Gastroesophageal sphincter (tissue), 4 donors: ENCODE data around the gene PFKL. TPM values are rescaled to one million over a fixed set of nuclear protein-coding genes. Genes with fewer than 3 reads are reported as not detected.

Experiments
- ATAC-seq: fragments of 150-250 bp; one replicate; pipeline ENCODE4 v1.9.1; 2016; ENCODE audit warnings: mild to moderate bottlenecking, moderate library complexity
- H3K27ac ChIP-seq, 4 donors: fragments of 200-600 bp; sonication (generic) in 3 of 4; 1 replicate in 3 of 4; 2 replicates in 1 of 4; pipeline ENCODE4 v1.5.1; 2016 to 2019
- H3K27me3 ChIP-seq: fragments of 200-600 bp; sonication (generic); one replicate; pipeline ENCODE4 v1.5.1; 2019
- H3K36me3 ChIP-seq, 2 donors: fragments of 200-600 bp; sonication (generic); one replicate each; pipeline ENCODE4 v1.5.1; 2019; ENCODE audit warnings: control low read depth in 1 of 2
- H3K4me1 ChIP-seq, 3 donors: fragments of 200-600 bp; sonication (generic); 1 replicate in 2 of 3; 2 replicates in 1 of 3; pipeline ENCODE4 v1.5.1; 2016 to 2019; ENCODE audit warnings: control low read depth in 2 of 3
- H3K4me3 ChIP-seq, 2 donors: fragments of 200-600 bp; sonication (generic); one replicate each; pipeline ENCODE4 v1.5.1; 2019; ENCODE audit warnings: mild to moderate bottlenecking in 1 of 2, moderate library complexity in 1 of 2
- H3K9me3 ChIP-seq, 3 donors: fragments of 200-600 bp; sonication (generic); one replicate each; pipeline ENCODE4 v1.5.1; 2017 to 2019; ENCODE audit warnings: control low read depth in 2 of 3
- EP300 ChIP-seq: sonication (generic); formaldehyde crosslinking; IDR thresholded peaks from one replicate; pipeline ENCODE4 v1.6.1; 2017; ENCODE audit warnings: antibody characterized with exemption, mild to moderate bottlenecking
- POLR2A ChIP-seq, 2 donors: fragments of 450-650 bp; IDR thresholded peaks; one replicate each; pipeline ENCODE4 v1.6.1; 2017; ENCODE audit warnings: antibody characterized with exemption in 2 of 2, mild to moderate bottlenecking in 2 of 2, moderate library complexity in 1 of 2
- POLR2AphosphoS5 ChIP-seq: sonication (generic); formaldehyde crosslinking; IDR thresholded peaks from one replicate; pipeline ENCODE4 v1.6.1; 2017; ENCODE audit warnings: antibody characterized with exemption
- WGBS, 2 donors: methylation state at CpG; one replicate each; pipeline ENCODE4 v1.1.5; 2018; ENCODE audit warnings: low coverage in 1 of 2; 5-methylcytosine and 5-hydroxymethylcytosine counted together
- total RNA-seq, 4 donors: library from RNA; depleted of rRNA; stranded (reverse); fragments of >200 nt; gene quantifications; one replicate each; pipeline ENCODE4 v1.1.0, GENCODE V29; 2016
- TF ChIP-seq, protein P1 (sequence below), 4 experiments: fragments of 200-600 bp in 2 of 4; fragments of 450-650 bp in 2 of 4; sonication (generic) in 1 of 4; IDR thresholded peaks; one replicate each; pipeline ENCODE4 v1.5.1; 2017 to 2019; ENCODE audit warnings: antibody characterized with exemption in 4 of 4, mild to moderate bottlenecking in 2 of 4, moderate library complexity in 2 of 4

Gene PFKL
- total RNA-seq, 4 donors from 2014 or later: 57.7 to 103 (median 72.1) TPM

DNA sequence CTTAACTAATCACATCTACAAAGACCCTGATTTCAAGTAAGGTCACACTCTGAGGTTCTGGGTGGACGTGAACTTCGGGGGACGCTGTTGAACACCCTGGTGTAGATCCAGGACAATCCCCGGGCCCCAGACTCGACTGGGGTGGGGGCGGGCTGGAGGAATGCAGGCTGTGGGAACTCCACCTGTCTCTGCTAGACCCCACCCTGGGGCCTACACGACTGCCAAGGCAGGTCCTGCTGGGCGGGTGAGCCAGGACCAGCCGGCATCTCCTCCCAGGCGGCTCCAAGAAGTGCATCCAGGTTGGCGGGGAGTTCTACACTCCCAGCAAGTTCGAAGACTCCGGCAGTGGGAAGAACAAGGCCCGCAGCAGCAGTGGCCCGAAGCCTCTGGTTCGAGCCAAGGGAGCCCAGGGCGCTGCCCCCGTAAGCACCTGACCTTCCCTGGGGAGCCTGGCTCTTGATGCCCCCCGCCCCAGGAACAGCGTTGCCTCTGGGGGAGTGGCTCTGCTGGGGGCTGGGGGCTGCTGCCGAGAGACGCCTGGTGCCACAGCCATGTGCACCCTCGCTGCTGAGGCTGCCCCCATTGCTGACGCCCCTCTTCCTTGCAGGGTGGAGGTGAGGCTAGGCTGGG, 10.4 kb upstream of the PFKL start:
- no peaks in the 10 kb centered on the region for H3K36me3 ChIP-seq
- H3K4me3 ChIP-seq: no peak overlapping the region
- no peak for ATAC-seq
- TF ChIP-seq EP300: no peak
- TF ChIP-seq POLR2AphosphoS5: no peak
- no peak for TF ChIP-seq POLR2A (IDR thresholded peaks at IDR 0.05)
- TF ChIP-seq, protein P1, sequence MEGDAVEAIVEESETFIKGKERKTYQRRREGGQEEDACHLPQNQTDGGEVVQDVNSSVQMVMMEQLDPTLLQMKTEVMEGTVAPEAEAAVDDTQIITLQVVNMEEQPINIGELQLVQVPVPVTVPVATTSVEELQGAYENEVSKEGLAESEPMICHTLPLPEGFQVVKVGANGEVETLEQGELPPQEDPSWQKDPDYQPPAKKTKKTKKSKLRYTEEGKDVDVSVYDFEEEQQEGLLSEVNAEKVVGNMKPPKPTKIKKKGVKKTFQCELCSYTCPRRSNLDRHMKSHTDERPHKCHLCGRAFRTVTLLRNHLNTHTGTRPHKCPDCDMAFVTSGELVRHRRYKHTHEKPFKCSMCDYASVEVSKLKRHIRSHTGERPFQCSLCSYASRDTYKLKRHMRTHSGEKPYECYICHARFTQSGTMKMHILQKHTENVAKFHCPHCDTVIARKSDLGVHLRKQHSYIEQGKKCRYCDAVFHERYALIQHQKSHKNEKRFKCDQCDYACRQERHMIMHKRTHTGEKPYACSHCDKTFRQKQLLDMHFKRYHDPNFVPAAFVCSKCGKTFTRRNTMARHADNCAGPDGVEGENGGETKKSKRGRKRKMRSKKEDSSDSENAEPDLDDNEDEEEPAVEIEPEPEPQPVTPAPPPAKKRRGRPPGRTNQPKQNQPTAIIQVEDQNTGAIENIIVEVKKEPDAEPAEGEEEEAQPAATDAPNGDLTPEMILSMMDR (IDR thresholded peaks at IDR 0.05): no peak
- no peak overlapping the region for H3K27ac ChIP-seq
- H3K9me3 ChIP-seq: no peaks in the 10 kb centered on the region
- WGBS, 2 donors: no CpG with 5 or more reads among the region's 24 CpGs
- peaks cover 0 to 16% (median 3%) of the 10 kb centered on the region in 3 donors for H3K4me1 ChIP-seq
- H3K27me3 ChIP-seq: peaks cover 77% of the 10 kb centered on the region

DNA sequence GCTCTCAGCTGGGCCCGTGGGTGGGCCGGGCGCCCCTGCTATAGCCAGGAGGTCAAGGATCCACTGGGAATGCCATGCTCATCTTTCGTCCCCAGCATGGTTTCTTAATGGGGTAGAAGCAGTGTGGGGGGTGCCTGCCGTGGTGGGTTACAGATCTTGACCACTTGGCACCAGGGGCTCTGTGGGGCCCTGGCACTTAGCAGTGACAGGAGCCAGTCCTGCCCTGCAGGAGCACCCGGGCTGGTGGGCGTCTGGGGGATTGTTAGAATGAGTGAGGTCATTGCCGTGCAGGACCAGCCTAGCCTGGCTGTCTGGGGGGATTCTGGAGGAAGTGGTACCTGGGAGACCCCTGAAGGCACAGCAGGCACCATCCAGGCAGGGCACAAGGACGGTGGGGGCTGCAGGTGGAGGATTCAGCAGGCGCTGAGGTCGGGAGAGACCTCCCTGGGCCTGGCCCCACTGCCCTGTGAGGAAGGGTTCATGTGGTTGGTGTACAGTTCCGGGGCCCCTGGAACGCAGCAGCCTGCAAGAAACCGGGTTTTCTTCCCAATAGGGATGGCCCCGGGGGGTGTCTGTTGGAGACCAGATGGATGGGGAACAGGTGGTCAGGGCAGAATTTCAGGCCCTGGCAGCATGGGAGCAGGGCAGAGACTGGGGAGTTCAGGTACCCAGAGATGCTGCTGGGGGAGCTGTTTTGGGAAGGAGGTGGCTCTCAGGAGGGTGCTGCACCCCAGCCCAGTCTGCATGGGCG, 9.4 kb upstream of the PFKL start:
- TF ChIP-seq POLR2AphosphoS5: no peak
- Histone ChIP-seq H3K36me3 (no peaks in the 10 kb centered on the region), H3K27me3 (peaks cover 77% of the 10 kb centered on the region), H3K27ac (no peak overlapping the region), H3K4me3 (no peak overlapping the region), H3K9me3 (no peaks in the 10 kb centered on the region), H3K4me1 (peaks cover 0 to 23% (median 8%) of the 10 kb centered on the region in 3 donors)
- WGBS, 2 donors: 65% methylated on average over 2 of the region's 16 CpGs; no CpG with 5 or more reads in 1 of the 2 donors
- no peak for ATAC-seq

DNA sequence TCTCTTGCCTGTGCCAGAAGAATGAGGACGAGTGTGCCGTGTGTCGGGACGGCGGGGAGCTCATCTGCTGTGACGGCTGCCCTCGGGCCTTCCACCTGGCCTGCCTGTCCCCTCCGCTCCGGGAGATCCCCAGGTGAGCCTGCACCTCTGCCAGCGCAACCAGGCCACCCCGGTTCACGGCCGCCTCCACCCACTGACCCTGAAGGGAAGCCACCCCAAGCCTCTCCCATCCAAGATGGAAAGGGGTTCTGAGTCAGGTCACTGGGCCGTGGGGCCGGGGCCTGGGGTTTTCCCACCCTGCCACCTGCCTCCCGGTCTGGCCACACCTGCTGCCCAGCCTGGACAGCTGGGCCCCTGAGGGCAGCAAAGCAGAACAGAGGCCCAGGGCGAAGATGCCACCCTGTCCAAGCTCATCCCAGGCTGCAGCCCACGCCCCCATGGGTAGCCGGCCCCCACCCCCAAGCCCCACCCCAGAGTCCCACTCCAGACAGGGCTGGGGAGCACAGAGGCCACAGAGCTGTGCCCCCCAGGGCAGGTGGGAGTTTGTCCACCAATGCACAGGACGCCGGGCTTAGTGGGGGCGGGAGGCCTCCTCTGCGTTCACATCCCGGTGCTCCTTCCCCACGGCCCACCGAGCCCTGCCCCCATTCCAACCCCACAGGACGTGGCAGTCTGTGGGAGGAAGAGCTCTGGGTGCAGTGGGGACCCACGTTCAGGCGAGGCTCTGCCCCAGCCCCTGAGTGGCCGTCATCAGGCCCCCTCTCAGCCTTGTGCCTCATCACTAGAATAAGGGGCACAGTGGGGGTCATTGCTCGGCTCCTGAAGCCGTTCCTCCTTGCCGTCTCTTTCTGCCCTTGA, 8.5 kb upstream of the PFKL start:
- WGBS, 2 donors: no CpG with 5 or more reads among the region's 33 CpGs
- ATAC-seq: no peak
- no peaks in the 10 kb centered on the region for H3K9me3 ChIP-seq
- H3K36me3 ChIP-seq: no peaks in the 10 kb centered on the region
- H3K27me3 ChIP-seq: peaks cover 77% of the 10 kb centered on the region
- H3K27ac ChIP-seq: no peak overlapping the region
- TF ChIP-seq POLR2A (IDR thresholded peaks at IDR 0.05) (no peak), EP300 (no peak), POLR2AphosphoS5 (no peak)
- TF ChIP-seq, protein P1 (IDR thresholded peaks at IDR 0.05): no peak
- H3K4me1 ChIP-seq: peaks cover 0 to 15% (median 8%) of the 10 kb centered on the region in 3 donors
- no peak overlapping the region for H3K4me3 ChIP-seq

DNA sequence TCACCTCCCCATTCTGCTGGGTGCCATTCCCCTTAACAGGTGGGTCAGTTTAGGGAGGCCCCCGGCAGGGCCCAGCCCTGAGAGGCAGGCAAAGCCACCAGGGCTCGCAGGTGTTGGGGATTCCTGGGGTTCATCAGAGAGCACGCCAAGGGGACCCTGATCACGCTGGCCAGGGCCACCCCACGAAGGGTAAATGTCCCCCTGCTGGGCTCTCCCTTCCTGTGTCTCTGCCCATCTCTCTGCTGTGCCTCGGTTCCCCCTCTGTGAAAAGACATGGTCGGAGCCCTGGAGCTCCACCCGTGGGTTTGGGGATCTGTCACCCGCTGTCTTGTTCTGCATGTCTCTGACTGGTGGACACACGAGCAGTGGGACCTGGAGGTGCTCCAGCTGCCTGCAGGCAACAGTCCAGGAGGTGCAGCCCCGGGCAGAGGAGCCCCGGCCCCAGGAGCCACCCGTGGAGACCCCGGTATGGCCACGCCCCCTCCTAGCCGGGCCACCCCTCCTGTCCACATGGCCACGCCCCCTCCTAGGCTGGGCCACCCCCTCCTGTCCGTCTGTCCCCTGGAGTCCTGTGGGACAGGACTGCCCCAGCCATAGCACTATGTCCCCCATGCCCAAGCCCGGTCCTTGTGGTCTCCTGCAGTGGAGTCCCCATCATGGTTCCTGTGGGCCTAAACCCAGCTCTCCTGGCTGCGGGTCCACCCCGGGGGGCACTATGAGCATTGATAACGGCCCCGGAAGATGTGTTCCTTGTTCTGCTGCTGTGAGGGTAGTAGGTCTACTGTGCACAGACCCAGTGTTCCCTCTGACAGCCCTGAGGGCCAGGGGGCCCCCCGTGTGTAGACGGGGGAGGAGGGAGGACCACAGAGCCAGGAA, 7.7 kb upstream of the PFKL start:
- Histone ChIP-seq H3K9me3 (no peaks in the 10 kb centered on the region), H3K27ac (no peak overlapping the region), H3K27me3 (peaks cover 77% of the 10 kb centered on the region), H3K4me3 (no peak overlapping the region), H3K36me3 (no peaks in the 10 kb centered on the region), H3K4me1 (peaks cover 0 to 18% (median 8%) of the 10 kb centered on the region in 3 donors)
- no peak for ATAC-seq
- WGBS, 2 donors: 0% methylated on average over 1 of the region's 25 CpGs; no CpG with 5 or more reads in 1 of the 2 donors
- TF ChIP-seq EP300 (no peak), POLR2A (IDR thresholded peaks at IDR 0.05) (no peak), POLR2AphosphoS5 (no peak)
- TF ChIP-seq, protein P1 (IDR thresholded peaks at IDR 0.05): no peak
